DMS114 treated with DMSO at 0.1 percent for 48 hours (cell line): Measurements from ENCODE around the gene TJP1.
"Not testable (repeated sequence)": the region's sequence is repeated elsewhere in the genome, so short reads cannot be mapped to it uniquely, and the experiment has no call there.

ENCODE experiments used
- DNase-seq: peaks from one replicate; lab custom pipeline; 2025; ENCODE audit not compliant: unreplicated experiment; lab: John Stamatoyannopoulos, UW

TJP1 gene

DNA sequence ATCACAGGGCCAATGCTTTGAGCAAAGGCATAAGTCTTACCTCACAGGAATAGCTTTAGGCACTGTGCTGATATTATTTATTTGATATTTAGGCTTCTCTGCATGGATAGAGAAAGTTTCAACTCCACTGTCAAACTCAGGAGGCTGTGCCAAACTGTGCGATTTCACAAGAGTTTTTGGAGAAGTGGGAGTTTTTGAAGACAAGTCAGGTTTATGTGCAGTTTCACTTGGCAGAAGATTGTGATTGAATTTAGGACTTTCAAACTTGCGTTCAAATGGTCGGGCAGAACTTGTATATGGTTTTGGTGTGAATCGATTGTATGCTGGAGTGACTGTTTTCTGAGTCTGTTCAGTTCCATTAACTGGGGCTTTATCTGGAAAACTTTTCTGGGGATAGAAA lies 113.7 kb downstream of the TJP1 start:
- no peak for DNase-seq

DNA sequence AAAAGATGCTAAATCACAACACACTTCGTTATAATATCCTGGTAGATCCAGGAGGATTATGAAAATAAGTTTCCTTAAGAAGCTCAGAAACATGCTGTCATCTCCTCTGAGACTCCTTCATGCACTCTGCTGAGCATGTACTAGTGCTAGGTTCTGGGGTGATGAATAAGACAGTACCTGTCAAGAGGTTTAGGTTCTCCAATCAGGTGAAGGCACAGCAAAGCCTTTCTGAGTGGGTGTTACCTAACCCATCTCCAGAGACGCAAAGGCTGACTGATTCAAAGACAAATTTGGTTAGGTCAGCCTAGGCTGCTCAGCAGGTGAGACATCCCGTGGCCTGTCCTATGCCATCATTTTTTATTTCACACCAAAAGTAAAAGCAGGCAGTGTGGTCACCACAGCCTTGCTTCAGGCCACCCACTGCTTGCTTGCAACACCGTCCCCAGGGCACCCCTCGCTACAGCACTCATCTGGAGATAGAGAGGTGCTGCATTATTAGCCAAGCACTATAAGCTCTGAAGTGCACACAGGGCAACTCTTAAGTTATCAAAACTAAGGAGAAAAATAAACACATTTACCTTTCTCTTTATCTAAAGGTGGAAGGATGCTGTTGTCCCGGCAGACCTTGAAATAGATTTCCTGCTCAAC lies 117.2 kb downstream of the TJP1 start:
- DNase-seq = no peak

DNA sequence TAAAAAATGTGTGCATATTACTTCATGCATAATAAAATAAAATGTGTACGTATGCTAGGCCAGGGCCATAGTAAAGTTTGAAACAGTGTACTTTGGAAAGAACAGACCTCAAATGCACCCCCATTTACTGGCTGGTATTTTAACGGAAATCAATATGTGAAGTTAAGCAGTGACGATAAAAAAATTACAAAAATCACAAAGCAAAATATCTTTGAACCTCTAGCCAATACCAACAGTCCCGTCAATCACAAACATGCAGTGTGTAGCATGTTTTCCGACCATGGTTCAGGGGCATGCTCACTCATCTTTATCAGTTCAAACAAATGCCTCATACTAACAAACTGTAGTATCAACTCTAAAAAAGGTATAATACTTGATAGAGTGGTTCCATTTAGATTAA lies 121.1 kb downstream of the TJP1 start:
- no peak for DNase-seq

DNA sequence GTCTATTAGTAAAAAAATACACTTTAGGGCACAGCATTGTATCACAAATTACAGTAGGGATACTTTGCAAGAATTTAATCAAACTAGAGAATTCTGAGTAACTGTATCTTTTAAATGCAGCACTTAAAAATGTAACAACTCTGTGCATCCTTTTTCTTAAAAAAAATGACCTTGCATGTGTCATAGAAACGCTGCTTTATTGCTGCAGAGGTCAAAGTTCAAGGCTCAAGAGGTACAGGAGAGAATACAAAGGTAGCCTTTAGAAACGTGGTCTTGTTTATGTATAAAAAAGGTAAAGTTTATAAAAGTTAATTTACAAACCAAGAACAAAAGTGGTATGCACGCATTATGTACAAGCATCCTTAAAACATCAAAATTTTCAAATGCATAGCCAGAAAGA lies 122.0 kb downstream of the TJP1 start:
- DNase-seq = no peak

DNA sequence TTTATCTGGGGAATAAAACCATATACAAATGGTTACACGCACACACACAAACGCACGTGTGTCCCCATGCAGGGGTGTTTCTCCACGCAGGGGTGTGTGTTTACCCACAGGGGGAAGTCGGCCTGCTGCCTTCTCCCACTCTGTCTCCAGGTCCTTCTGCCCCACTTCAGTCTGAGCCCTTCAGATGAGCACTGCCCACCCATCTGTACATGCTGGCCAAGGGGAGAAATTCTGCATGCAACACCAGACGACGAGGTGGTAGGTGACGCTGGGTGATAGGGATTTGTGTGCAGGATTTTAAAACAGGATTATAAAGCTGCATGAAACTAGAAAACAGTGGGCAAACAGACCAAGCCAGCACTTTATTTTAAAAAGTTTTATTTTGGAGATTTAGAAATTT lies 122.5 kb downstream of the TJP1 start:
- DNase-seq = no peak

DNA sequence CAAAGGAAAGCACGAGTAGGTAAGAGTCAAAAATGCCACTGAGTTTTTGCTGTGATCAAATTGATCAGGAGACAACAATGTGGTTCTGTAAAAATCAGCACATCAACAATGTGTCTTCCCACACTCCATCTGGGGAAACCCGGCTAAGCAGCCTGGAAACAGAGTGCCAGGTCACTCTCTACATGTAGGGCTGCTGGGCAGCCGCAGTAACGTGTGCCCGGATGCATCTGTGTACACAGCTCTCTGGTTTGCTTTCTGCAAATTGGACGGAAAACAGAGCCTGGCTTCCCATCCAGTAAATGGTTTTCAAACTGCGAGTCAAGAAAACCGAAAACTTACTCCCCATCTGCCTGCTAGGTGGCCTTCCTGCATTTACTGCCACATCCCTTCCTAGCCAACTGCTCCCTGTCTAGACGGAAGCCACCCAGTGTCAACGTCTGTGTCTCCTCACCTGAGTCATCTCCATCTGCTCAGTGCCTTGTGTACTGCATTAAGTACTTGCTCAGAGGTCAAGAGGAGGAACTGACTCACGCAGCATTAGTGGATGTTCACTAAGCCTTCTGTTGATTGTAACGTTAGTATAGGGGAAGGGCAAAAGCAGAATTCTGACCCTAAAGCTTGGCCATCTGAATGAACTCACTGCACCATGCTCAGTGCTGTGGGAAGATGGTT lies 124.1 kb downstream of the TJP1 start:
- DNase-seq = no peak

DNA sequence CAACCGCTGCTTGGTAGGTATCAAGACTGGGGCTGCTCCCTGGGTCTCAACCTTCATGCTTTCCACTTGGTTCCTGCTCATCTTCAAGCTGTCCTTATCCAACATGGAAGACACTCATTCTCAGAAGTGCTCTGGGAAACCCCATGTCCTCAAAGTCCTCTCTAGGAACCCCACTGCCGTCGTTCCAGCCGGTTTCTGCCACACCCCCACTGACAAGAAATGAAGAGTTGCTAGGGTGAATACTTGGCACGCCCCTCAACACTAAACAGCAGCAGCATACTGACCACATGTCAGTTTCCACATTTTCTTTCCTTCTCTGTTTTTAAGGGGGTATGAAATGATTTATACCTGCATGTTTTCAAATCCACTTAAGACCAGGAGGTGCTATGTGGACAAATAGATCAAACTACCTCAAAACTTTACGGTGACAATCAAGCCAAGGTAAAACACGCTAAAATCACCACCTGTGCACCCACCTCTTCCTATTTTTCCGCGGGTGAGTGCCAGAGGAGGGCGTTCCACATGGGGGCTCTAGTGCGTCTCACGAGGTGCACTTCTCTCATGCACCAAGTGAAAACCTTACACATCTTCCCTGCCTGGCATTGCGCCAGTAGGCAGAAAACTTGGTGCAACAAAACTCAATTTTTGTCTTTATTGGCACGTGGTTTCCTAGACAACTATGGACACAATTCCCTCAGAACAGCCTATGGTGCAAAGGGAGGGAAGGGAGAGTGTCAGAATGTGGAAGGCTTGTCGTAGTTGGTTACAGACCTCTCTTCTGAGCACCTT lies 125.1 kb downstream of the TJP1 start:
- no peak for DNase-seq

DNA sequence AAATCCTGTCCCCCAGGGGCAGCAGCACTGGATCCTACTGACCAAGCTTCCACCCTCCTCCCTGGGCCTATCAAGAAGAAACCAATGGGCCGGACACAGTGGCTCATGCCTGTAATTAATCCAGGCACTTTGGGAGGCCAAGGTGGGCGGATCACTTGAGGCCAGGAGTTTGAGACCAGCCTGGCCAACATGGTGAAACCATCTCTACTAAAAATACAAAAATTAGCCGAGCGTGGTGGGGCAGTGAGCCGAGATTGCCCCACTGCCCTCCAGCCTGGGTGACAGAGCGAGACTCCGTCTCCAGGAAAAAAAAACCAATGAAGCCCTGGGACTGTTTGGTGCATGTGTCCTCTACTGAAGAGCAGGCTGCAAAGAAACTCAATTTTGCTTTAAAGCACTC lies 125.8 kb downstream of the TJP1 start:
- not testable (repeated sequence) for DNase-seq

DNA sequence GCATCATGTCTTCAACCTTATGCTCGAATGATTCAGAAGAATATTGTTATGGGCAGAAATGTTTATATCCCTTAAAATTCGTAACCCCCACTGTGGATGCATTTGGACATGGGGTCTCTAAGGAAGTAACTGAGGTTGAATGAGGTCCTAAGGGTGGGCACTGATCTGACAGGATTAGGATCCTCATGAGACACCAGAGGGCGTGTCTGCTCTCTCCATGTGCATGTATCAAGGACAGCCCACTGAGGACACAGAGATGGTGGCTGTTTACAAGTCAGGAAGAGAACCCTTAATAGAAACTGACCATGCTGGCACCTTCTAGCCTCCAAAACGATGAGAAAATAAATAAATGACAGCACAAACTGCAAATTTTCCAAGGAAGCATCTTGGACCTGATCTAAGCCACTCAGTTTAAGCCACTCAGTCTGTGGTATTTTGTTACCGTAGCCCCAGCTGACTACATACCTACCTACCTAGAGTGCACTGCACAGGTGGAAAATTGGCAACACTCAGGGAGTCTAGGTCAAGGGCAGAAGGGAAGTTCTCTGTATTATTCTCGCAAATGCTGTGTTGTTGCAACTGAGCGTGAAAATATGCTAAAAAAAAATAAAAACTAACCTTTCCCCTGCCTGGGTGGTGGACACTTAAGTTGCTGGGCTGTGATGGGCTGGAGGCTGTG lies 126.6 kb downstream of the TJP1 start:
- DNase-seq = no peak

DNA sequence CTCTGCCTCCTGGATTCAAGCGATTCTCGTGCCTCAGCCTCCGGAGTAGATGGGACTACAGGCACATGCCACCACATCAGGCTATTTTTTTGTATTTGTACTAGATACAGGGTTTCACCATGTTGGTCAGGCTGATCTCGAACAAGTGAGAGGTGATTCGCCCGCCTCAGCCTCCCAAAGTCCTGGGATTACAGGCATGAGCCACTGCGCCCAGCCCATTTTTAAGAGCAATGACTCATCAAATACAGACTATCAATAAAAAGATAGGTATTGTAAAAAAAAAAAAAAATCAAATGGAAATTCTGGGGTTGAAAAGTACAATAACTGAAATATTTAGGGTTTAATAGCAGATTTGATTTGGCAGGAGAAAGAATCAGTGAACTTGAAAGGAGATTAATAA lies 129.0 kb downstream of the TJP1 start:
- no peak for DNase-seq

DNA sequence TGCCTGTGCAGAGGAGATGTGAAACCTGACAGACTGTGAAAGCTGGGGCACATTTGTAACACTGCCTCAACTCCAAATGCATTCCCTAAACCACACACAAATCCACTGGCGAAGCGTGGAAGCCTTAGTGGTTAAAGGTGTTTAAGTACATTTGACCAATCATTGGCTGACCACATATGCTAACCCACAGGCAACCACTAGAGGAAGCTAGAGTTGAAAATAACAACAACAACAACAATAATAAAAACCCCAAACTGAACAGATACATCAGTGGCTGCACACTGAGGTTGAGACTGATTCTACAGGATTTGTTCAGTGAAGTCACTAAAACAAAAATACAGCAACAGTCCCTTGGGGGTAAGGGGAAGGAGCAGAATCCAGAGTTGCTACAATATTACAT lies 129.7 kb downstream of the TJP1 start:
- no peak for DNase-seq

DNA sequence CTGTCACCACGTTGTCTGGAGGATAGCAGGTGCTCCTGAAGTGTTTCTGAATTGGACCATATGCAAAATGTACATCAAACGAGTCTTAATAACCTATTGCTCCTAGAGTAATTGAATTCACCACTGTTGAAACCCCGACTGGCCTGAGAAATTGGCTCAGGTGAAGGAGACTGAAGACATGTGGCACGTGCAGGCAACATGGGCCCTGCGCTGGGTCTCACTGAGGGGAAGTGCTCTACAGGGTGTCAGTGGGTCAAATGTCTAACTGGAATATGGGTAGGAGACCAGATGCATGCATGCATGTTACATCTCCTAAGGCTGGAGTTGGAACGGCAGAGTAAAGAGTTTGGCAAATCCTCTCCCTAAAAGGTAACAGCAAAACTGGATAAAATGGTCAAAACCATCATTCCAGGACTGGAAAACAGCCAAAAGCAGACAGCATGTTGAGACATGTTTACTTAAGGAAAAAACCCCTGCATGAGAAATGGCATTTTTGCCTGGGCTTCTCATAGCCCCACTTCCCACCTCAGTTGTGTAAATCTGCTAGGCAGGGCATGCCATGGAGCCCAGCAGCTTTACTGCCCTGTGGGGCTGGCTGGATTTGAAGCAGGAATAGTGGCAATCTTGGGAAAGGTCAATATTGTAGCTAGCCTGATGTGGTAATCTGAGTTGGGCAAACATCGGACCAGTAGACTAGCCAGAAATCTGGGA lies 131.3 kb downstream of the TJP1 start:
- no peak for DNase-seq

DNA sequence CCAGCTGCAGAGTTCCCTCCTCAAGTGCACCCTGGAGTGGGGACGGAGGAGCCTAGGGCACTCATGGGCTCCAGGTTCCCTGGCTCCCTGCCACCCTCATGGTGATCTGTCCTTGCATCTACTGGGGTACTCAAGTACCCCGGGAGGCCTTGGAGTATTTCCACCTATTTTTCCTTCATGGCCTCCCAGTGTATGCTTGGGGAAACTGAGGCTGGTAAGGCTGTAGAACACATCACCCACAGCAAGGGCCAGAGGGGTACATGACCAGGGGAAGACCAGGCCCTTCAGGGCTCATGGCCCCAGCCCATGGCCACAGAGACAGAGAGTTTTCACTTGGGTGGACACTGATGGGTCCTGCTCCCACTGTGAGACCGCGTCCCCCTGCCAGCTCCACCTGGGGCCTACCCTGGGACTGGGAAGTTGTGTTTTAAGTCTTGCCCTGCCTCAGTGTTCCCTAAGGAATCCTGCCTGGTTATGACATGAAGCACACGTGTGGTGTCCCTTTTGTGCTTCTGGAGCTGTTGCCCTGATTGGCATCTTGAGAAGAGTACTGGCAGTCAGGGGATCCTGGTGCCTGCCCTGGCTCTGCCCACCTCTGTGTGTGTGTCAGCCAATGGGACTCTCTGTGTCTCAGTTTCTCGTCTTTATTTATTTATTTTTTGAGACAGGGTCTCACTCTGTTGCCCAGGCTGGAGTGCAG lies 132.8 kb downstream of the TJP1 start:
- no peak for DNase-seq

DNA sequence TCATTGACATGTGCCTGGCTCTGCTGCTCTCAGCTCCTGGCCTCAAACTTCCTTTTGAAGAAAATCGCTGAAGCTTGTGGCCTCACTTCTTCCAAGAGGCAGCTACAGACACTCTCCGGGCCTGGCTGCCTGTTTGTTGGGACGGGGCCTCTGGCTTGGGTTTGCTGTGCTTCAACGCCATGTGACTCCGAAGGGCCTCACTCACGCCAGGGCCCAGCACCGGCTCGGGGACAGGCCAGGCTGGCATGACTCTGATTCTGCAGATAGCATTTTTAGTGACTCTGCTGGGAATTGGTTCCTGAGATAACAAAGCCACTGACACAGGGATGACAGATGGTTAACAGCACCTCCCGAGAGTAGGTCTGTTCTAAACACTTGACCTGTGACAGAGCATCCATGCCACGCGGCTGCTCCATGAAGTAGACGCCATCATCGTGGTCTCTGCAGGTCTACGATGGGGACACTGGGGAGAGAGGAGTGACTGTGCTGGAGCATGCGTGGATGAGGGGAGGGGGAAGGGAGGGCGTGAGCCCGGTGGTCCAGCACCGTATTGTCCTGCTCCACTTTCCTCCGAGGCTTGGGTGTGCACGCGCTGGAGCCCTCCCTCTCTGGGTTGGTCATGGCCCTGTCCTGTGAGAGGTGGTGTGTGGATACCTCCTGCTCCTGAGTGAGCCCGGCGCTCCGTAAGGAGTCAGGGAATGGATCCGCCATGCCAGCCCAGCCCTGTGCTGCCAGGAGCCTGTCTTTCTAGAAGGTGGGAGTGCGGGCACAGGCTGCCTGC lies 133.6 kb downstream of the TJP1 start:
- DNase-seq = no peak

DNA sequence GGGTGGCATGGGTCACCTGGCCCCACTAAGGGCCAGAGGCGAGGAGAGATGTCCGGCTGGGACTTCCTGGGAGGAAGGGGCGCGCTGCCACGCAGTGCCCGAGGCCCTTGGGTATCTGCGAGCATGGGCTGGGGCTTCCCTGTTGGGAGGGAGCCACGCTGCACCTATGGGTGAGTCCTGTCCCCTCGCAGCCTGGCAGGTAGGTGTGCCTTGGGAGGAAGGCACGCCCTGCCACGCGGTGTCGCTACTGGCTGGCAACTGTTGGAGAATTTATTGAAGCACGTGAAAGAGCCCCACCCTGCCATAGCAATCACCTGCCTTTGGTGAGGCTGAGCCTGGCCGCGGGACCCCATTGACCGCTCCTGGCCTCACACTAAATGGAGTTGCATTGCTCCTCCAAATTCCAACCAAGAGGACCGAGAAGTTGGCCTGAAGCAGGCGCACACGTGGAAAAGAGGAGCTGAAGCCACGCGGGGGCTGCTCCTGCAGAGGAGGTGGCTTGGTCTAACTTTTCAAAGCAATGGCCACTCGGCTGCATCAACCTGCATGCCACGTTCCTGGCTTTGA lies 134.2 kb downstream of the TJP1 start:
- DNase-seq = no peak

DNA sequence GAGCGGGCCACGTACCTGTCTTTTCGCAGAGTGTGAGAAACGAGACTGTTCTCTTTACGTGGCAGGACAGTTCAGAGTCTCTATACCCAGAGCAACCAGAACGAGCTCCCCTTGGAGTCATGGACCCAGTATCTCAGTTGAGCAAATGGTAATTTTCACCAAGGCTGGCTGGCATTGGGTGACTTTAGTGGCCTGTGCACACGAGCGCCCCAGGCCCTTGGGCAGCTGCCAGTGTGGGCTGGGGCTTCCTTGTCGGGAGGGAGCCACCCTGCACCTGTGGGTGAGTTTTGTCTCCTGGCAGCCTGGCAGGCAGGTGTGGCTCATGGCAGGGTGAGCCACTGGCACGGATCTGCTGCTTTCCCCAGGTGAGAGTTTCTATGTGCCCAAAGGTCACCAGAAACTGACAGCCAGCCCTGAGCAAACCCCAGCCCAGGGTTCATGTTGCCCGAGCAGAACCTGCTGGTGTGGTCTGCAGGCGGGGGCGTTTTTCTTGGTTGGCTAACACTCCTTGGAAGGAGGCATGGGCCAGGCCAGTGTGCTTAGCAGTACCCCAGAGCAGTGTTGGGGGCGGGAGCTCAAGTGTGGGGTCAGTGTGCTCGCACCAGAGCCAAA lies 135.0 kb downstream of the TJP1 start:
- DNase-seq = no peak

DNA sequence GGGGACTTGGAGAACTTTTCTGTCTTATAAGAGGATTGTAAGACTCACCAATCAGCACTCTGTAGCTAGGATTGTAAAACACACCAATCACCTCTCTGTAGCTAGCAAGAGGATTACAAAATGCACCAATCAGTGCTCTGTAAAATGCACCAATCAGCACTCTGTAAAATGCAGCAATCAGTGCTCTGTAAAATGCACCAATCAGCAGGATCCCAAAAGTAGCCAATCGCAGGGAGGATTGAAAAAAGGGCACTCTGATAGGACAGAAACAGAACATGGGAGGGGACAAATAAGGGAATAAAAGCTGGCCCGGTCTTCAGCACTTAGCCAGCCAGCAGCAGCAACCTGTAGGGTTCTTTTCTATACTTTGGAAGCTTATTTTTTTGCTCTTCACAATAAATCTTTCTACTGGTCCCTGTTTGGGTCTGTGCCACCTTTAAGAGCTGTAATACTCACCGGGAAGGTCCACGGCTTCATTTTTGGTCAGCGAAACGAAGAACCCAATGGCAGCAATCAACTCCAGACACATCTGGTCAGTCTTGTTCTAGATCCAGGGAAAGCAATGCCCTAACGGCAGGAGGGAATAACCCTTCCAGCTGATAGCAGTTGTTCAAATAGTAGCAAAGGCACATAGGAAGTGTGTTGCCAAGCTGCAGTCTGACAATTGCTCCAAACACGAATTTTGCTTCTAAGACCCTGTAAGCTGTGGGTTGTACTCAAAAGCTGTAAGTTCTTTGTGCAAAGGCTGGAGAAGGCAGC lies 135.6 kb downstream of the TJP1 start:
- DNase-seq = no peak

DNA sequence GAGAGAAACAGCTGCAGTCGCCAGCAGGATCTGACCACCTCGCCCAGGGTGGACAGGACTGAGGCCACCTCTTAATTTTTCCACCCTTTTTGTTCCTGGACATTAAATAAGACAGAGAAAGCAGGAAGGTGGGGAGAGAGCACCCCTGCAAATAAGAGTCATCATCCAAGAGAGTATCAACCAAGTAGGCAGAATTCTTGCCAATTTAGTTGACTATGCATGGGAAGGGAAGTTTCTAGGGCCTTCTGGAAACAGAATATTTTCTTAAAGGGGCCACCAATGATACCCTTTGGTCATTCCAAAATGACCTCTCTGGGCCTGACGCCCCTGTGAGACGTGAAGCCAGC lies 136.2 kb downstream of the TJP1 start:
- no peak for DNase-seq
